NCI-H460 (cell line): ENCODE measurements around the gene POLD1. TPM values are rescaled to one million over a fixed set of nuclear protein-coding genes. Genes with fewer than 3 reads are reported as not detected.

Experiments
- DNase-seq: peaks from one replicate; pipeline ENCODE4 v3.0.0-alpha.2; 2016; ENCODE audit warnings: low read depth; ENCODE audit errors: extremely low read depth
- total RNA-seq: library from RNA; depleted of rRNA; stranded (reverse); fragments of >200 nt; shearing (Covaris generic); gene quantifications from 2 replicates; pipeline ENCODE4 v1.2.3, GENCODE V29; 2014

Gene POLD1
- total RNA-seq, 1 experiment from 2014 or later, result 20.9 TPM

DNA sequence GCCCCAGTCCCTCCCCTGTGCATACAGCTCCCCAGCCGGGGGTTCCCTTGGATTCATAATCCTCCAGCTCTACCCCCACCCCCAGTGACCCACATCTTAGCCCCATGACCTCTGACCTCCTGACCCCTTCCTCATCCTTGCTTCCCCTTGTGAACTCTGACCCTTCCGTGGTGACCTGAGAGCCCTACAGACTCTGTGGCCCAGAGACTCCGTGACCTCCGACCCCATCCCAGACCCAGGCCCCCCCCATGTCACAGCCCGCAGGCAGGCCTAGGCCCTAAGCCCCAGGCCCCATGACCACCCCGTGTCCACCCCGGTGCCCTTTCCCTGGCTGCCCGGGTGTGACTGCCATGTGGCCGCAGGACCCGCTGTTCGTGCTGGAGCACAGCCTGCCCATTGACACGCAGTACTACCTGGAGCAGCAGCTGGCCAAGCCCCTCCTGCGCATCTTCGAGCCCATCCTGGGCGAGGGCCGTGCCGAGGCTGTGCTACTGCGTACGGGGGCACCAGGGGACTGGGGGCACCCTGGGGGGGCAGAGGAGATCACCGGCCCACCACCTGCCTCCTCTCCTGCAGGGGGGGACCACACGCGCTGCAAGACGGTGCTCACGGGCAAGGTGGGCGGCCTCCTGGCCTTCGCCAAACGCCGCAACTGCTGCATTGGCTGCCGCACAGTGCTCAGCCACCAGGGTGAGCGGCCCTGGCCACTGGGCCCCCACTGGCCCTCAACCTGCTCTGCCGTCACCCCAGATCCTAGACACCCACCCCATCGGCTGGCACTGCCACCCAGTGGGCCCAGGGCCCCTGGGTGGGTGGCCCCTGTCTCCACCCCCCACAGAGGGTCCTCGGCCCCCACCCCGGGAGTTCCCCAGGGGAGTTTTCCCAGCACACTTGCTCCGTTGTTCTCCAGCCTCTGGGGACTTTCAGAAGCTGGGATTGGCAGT lies 32.2 kb downstream of the POLD1 start:
- no peak for DNase-seq

GRCh38 chr19:50417111-50418081 lies 33.2 kb downstream of the POLD1 start:
- DNase-seq, result no peak

GRCh38 chr19:50418176-50419021 lies 34.3 kb downstream of the POLD1 start, which contains the start of gene SPIB:
Gene SPIB (plus strand): TSS chr19:50418938. CDS start chr19:50418963, 25 bp downstream.
- DNase-seq, result no peak

DNA sequence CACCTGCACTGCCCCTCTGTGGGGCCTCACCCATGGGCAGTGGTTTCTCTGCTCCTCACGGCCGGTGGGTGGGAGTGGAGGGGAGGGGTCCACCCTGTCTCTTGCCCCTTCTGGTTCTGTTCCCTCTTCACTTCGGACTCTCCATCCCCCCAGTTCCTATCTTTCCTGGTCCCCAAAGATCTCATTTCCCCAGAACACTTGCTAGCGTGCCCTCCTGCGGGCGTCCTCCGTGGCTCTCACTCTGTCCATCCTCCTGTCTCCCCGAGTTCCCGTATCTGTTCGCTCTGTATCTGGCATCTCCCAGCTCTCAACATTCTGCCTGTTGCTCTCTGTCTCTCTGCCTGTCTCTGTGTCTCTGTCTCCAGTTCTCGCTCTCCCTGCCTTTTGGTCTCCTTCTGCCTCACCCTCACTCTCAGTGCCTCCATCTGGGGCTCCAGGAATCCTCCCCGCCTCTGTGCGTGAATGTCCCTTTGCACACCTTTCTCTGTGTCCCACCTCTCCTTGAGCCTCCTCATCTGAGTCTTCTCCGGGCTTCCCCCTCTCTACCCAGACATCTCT lies 35.0 kb downstream of the POLD1 start:
- no peak for DNase-seq

DNA sequence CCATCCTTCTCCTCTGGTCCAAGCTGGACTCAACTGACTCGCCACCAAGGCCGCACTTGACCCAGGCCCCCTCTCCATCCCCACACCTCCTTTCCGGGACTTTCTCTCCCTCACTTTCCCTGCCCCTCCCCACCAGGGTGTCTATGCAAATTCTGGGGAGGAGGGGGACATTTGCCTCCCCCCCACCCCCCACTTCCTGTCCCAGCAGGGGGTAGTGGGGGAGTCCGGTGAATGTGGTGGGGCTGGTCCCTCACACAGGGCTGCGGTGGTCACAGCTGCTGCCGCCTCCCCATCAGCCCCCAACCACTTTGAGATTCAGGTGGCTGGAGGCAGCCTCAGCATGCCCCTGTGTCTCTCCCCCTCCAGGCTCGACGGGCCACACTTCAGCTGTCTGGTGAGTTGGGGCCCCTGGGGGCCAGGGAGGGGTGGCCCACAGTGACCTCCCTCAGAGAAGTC lies 35.5 kb downstream of the POLD1 start:
- no peak for DNase-seq

GRCh38 chr19:50420127-50420526 lies 36.0 kb downstream of the POLD1 start:
- DNase-seq, result no peak

DNA sequence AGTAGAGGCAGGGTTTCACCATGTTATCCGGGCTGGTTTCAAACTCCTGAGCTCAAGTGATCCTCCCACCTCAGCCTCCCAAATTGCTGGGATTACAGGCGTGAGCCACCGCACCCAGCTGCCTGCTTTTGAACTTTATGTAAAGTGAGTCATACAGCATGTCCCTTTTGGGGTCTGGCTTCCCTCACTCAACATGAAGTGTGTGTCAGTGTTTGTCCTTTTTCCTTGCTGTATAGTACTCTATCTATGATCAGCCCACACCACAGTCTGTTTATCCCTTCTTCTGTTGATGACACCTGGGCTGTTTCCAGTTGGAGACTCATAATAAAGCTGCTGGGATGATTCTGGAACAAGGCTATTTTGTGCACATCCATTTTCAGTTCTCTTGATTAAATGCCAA lies 36.7 kb downstream of the POLD1 start:
- no peak for DNase-seq

DNA sequence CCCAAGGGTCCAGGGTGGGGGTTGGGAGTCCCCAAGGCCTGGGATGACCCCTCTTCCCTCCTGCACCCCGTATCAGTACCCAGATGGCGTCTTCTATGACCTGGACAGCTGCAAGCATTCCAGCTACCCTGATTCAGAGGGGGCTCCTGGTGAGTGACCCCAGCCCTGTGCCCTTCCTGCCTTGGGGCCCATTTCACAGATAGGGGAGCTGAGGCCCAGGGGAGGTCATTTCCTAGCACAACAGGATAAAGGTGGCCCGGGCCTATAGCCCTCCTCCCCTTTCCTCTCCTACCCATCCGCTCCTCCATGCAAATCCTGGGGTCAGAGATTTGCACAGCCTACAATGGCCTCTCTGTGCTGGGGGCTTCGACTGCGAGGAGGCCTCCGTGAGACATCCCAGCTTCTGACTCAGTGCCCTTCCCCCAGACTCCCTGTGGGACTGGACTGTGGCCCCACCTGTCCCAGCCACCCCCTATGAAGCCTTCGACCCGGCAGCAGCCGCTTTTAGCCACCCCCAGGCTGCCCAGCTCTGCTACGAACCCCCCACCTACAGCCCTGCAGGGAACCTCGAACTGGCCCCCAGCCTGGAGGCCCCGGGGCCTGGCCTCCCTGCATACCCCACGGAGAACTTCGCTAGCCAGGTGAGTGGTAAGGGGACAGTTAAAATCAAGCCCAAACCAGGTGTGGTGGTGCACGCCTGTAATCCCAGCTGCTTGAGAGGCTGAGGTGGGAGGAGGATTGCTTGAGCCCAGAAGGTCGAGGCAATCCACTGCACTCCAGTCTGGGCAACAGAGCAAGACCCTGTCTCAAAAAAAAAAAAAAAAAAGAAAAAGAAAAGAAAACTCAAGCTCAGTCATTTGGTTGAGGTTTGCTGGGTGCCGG lies 38.5 kb downstream of the POLD1 start:
- DNase-seq, result no peak

- DNase-seq, result no peak
Observed at GRCh38 chr19:50423279-50424113, 39.3 kb downstream of the POLD1 start.

DNA sequence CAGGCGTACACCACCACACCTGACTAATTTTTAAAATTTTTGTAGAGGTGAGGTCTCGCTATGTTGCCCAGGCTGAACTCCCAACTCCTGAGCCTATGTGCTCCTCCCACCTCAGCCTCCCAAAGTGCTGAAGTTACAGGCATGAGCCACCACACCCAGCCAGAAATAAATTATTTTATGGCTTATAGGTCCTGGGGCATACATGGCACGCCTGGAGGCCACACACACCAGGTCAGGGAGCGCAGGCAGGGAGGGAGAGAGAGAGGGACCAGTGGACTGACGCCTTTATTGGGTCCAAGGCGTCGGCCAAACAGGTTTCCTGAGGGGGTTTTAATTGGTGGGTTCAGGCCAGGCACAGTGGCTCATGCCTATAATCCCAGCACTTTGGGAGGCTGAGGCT lies 41.4 kb downstream of the POLD1 start:
- DNase-seq, result no peak

DNA sequence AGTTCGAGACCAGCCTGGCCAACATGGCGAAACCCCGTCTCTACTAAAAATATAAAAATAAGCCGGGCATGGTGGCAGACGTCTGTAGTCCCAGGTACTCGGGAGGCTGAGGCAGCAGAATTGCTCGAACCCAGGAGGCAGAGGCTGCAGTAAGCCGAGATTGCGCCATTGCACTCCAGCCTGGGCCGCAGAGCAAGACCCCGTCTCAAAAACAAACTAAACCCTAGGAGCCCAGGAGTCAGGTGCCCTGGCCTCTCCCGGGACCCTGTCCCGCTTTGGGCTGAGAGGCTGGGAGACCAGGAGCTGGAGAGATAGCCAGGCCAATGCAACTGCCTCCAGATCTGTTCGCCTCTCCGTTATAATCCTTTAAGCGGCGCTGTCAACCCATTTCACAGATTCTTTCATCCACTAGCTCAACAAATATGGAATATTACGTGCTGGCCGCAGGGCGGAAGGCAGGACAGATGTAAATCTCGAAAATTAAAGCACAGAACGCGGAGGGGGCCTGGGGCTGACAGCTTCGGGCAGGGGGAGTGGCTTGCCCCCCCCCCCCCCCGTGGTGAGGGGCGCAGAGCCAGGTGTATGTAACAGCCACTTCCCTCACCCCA lies 43.3 kb downstream of the POLD1 start:
- DNase-seq, result no peak

DNA sequence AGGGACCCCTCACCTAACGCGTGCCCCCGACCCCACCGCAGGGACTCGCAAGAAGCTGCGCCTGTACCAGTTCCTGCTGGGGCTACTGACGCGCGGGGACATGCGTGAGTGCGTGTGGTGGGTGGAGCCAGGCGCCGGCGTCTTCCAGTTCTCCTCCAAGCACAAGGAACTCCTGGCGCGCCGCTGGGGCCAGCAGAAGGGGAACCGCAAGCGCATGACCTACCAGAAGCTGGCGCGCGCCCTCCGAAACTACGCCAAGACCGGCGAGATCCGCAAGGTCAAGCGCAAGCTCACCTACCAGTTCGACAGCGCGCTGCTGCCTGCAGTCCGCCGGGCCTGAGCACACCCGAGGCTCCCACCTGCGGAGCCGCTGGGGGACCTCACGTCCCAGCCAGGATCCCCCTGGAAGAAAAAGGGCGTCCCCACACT lies 43.9 kb downstream of the POLD1 start:
- DNase-seq, result no peak

- DNase-seq, result no peak
Observed at GRCh38 chr19:50428772-50429463, 44.8 kb downstream of the POLD1 start.

GRCh38 chr19:50430888-50431342 lies 46.8 kb downstream of the POLD1 start:
- no peak for DNase-seq

GRCh38 chr19:50431343-50432220 lies 47.4 kb downstream of the POLD1 start:
- peak; percentile 57 for DNase-seq
